IgD-negative memory B cell (primary cell): ENCODE measurements around the gene FAXC. TPM values are rescaled to one million over a fixed set of nuclear protein-coding genes. Genes with fewer than 3 reads are reported as not detected.

Experiments
- H3K27ac Mint-ChIP-seq, 3 donors: one replicate each; pipeline ENCODE4 v1.8.0; 2020 to 2022; ENCODE audit warnings: mild to moderate bottlenecking in 3 of 3, mixed read lengths in 3 of 3, moderate library complexity in 1 of 3
- H3K27me3 Mint-ChIP-seq: one replicate; pipeline ENCODE4 v1.8.0; 2021; ENCODE audit warnings: mixed read lengths
- H3K36me3 Mint-ChIP-seq: one replicate; pipeline ENCODE4 v1.8.0; 2020; ENCODE audit warnings: mild to moderate bottlenecking, mixed read lengths
- H3K4me1 Mint-ChIP-seq, 3 donors: one replicate each; pipeline ENCODE4 v1.8.0; 2020 to 2022; ENCODE audit warnings: mixed read lengths in 3 of 3, mild to moderate bottlenecking in 1 of 3
- H3K4me3 Mint-ChIP-seq, 4 donors: one replicate each; pipeline ENCODE4 v1.8.0; 2020 to 2022; ENCODE audit warnings: mild to moderate bottlenecking in 4 of 4, mixed read lengths in 4 of 4, moderate library complexity in 3 of 4
- H3K9me3 Mint-ChIP-seq, 3 donors: one replicate each; pipeline ENCODE4 v1.8.0; 2020 to 2021; ENCODE audit warnings: mixed read lengths in 3 of 3, mild to moderate bottlenecking in 1 of 3
- polyA plus RNA-seq: library from polyadenylated mRNA; unstranded; fragments of 300-500 nt; fragmentation: Illumina TruSeq; gene quantifications from one replicate; pipeline ENCODE4 v1.2.3, GENCODE V29; 2021

FAXC gene
- polyA plus RNA-seq, 1 donor from 2014 or later, result not detected

DNA sequence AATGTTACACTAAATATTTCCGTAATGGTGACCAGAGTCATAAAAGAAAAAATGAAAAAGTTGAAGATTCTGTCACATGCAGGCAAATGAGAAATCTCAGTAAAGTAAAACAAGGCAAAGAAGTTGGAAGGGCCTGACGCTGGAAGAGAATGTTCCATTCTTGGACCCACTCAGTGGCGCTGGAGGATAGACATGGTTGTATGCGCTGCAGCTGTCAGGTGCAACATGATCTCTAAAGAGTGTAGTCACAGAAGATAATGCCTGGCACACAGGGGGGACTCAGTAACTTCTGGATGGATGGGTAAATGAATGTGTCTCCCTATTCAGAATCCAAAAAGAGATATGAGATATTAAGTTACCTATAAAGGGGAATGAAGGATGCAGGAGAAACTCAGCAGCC lies 116.3 kb downstream of the FAXC start:
- Mint-ChIP-seq H3K9me3 (peaks cover 0 to 4% (median 0%) of the 10 kb centered on the region in 3 donors), H3K36me3 (no peaks in the 10 kb centered on the region), H3K27me3 (peaks cover 15% of the 10 kb centered on the region), H3K4me3 (no peak overlapping the region), H3K4me1 (no peaks in the 10 kb centered on the region), H3K27ac (no peak overlapping the region)

DNA sequence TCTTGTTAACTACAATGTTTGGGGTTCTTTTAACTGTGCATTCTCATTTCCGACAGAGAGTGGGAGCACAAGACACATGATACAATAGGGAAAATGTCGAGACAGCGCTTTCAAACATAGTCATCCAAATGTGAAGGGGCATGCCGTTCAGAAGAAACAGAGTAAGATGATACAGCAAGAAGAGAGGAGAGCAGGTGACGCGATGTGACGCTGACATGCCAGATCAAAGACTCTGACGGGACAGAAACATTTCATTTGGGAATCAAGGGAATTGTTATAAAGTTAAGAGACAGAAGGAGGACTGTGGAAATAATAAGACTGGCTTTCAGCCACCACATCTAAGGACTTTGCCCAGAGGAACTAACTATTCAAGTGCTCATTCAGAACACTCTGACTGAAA lies 117.4 kb downstream of the FAXC start:
- no peak overlapping the region for H3K4me3 Mint-ChIP-seq

DNA sequence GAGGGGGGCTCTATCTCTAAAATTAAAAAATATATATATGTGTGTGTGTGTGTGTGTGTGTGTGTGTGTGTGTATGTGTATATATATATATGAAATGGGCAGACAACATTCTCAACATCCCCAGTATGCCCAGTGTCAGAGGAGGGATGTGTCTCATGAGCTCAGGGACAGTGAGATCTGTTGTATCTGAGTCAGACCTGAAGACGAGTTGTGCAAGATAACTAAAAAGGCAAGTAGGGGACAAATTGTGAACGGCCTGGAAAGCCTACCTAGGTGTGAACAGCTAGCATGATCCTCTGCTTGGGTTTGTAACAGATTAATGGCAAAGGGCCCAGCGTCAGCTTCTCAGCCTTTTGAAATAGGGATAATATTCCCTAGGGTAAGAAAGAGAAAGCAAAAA lies 124.3 kb downstream of the FAXC start:
- Mint-ChIP-seq H3K9me3 (no peaks in the 10 kb centered on the region), H3K27ac (no peak overlapping the region), H3K36me3 (no peaks in the 10 kb centered on the region), H3K4me3 (peak overlapping the region in 1 of 4 donors; percentile 43), H3K4me1 (no peaks in the 10 kb centered on the region), H3K27me3 (no peaks in the 10 kb centered on the region)

More for the DNA sequence above, 117.4 kb downstream of the FAXC start:
- Mint-ChIP-seq H3K27ac (no peak overlapping the region), H3K9me3 (peaks cover 0 to 4% (median 0%) of the 10 kb centered on the region in 3 donors), H3K4me1 (no peaks in the 10 kb centered on the region), H3K36me3 (no peaks in the 10 kb centered on the region), H3K27me3 (peaks cover 13% of the 10 kb centered on the region)

Other genes with a start within 250 kb of the FAXC start
- 8.9 TPM for gene COQ3, start 44.5 kb upstream of the FAXC start, polyA plus RNA-seq
- 87.9 TPM for gene PNISR, start 75.6 kb upstream of the FAXC start, polyA plus RNA-seq
- 6.0 TPM for gene USP45, start 165.7 kb upstream of the FAXC start, polyA plus RNA-seq
- 35.6 TPM for gene CCNC, start 219.0 kb upstream of the FAXC start, polyA plus RNA-seq